ENCODE results near the gene NIT1. TPM values are rescaled to one million over a fixed set of nuclear protein-coding genes. Genes with fewer than 3 reads are reported as not detected.

NIT1 gene
- total and polyA plus RNA-seq, 9 of the 15 experiments (the other 6 are each of a cell fraction or from before 2014, with no cell fraction given): 18.4 to 76.0 (median 33.7) TPM

GRCh38 chr1:161159087-161159912, 41.4 kb downstream of the NIT1 start, which contains the start of gene USP21 (continued):
- TF ChIP-seq AFF4 (CRISPR knock-in tag; IDR thresholded peaks at IDR 0.05) (peak; percentile 74; the same call in 1 of the 2 replicates), HMG20B (CRISPR knock-in tag; IDR thresholded peaks at IDR 0.05) (no peak), SUPT5H (IDR thresholded peaks at IDR 0.05) (peak; percentile 83), HDAC2 (IDR thresholded peaks at IDR 0.05) (no peak), NR3C1 (CRISPR knock-in tag; IDR thresholded peaks at IDR 0.05) (no peak), ZBTB12 (CRISPR knock-in tag; IDR thresholded peaks at IDR 0.05) (no peak), TRIM28 (IDR thresholded peaks at IDR 0.05) (no peak), ZNF830 (CRISPR knock-in tag; IDR thresholded peaks at IDR 0.05) (no peak), ZC3H11A (IDR thresholded peaks at IDR 0.05; ENCODE audit: low read depth, low read length) (no peak), NFATC3 (IDR thresholded peaks at IDR 0.05) (no peak), BCLAF1 (IDR thresholded peaks at IDR 0.05; ENCODE audit: borderline replicate concordance in 1 of 2, control insufficient read depth in 1 of 2, low read depth in 2 of 2, low read length in 1 of 2) (no peak), CHD2 (IDR thresholded peaks at IDR 0.05; ENCODE audit: low read depth, low read length) (no peak), POLR2H (tag; IDR thresholded peaks at IDR 0.05; ENCODE audit: low read depth) (peak; percentile 34; the same call in 1 of the 2 replicates), MYC (IDR thresholded peaks at IDR 0.05; ENCODE audit: low read depth, low read length) (peak; percentile 38; the same call in 1 of the 2 replicates), MYC (CRISPR knock-in tag; IDR thresholded peaks at IDR 0.05; ENCODE audit: borderline replicate concordance, low read depth) (no peak), MCM2 (IDR thresholded peaks at IDR 0.05; ENCODE audit: low read depth) (no peak), KAT7 (CRISPR knock-in tag; IDR thresholded peaks at IDR 0.05; ENCODE audit: borderline replicate concordance) (peak; percentile 85), LARP7 (IDR thresholded peaks at IDR 0.05) (0 out of 2 replicates have a peak, but pooled peaks have one; percentile 21), ARID2 (IDR thresholded peaks at IDR 0.05) (no peak), POLR2B (IDR thresholded peaks at IDR 0.05; ENCODE audit: low read depth, partially characterized antibody) (peak; percentile 94)

Measured in K562 (cell line).